Right hindlimb (tissue), 1 donor: ENCODE data around the gene NDUFA13.

Source experiments
- DNase-seq: peaks from one replicate; pipeline ENCODE4 v3.0.0-alpha.2; 2018

The NDUFA13 gene

DNA sequence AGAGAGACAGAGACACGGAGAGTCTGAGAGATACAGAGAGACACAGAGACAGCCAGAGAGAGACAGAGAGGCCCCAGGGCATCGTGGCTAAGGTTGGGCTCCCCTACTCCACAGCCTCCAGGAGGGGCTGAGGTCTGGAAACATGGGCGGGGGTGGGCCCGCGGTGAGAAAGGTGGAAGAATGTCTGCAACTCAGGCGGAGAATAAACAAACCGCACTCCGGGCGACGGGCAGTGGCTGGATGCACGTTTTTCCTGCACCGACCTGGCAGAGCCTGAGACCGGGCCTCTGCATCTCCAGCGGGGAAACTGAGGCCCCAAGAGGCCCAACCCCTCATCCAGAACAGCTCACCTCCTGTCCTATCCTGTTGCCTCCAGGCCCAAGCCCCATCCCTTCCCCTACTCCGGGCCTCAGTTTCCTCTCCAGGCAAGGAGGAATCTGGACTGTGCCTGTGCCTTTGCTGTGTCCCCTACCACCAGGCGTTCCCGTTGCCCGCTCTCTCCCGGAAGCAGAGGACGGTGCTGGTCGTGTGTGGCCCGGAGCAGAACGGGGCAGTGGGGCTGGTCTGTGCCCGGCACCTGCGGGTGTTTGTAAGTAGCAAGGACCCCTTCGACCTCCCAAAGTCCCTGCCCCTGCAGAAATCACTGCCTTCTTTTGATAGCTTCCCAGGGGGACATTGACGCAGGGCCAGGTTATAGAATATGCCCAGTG is 18.7 kb downstream of the NDUFA13 start:
- DNase-seq = peak; percentile 38

- DNase-seq = peak; percentile 38
Measured at GRCh38 chr19:19535311-19536191, 19.5 kb downstream of the NDUFA13 start.

- peak; percentile 26 for DNase-seq
Measured at GRCh38 chr19:19537075-19538048, 21.3 kb downstream of the NDUFA13 start.

GRCh38 chr19:19538061-19538784 is 22.2 kb downstream of the NDUFA13 start, which contains the start of gene CILP2:
Gene CILP2 (plus strand): TSS chr19:19538265. CDS start chr19:19538350, 85 bp downstream.
- peak; percentile 76 for DNase-seq

- DNase-seq = peak; percentile 60
Measured at GRCh38 chr19:19538785-19539166, 22.8 kb downstream of the NDUFA13 start.

- DNase-seq = peak; percentile 25
Measured at GRCh38 chr19:19539698-19540063, 23.7 kb downstream of the NDUFA13 start.

DNA sequence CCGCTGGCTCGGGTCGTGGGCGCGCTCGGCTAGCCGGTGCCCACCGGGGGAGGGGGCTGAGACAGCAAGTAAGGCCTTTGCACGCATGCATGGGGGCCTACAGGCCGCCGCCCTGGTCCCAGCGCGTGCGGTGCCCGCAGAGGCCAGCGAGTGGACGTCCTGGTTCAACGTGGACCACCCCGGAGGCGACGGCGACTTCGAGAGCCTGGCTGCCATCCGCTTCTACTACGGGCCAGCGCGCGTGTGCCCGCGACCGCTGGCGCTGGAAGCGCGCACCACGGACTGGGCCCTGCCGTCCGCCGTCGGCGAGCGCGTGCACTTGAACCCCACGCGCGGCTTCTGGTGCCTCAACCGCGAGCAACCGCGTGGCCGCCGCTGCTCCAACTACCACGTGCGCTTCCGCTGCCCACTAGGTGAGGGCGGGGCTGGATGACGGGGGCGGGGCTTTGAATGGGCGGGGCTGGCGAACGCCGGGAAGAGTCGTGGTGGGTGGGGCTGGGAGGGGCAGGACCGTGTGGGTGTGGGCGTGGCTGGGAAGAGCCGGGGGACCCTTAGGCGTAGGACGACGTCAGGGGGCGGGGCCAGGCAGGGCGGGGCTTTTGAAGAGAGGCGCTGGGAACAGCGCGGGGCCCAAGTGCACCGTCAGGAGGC is 24.2 kb downstream of the NDUFA13 start:
- peak; percentile 86 for DNase-seq

- DNase-seq = peak; percentile 80
Measured at GRCh38 chr19:19540715-19541515, 24.9 kb downstream of the NDUFA13 start.

DNA sequence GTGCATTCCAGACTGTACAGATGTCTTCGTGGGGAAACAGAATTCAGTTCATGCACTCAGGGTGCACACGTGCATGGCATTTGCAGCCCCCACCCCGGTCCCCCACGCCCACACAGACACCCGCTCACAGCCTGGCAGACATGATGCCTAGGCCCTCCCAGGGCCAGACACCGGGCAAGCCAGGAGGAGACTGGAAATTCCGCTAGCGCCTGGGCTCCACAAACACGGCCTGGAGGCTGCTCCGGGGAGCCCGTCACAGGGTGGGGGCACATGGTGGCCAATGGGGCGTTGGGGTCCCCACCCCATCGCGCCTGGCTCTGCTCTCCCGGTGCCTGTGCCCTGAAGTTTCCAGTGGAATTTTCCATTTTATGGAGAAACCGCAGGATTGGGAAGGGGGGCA is 25.6 kb downstream of the NDUFA13 start:
- peak; percentile 68 for DNase-seq

DNA sequence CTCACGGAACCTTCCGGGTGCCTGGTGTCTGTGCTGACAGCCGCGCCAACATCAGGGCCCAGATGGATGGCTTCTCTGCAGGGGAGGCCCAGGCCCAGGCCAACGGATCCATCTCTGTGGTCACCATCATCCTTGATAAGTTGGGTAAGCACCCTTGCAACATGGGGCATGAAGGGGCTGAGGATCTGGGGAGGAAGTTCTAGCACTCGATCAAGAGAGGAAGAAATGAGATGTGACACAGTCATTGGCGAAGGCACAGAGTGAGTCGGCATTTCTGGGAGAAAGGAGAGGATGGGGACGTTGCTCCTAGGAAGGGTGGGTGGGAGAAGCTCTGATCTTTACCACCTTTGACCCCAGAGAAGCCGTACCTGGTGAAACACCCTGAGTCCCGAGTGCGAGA is 26.5 kb downstream of the NDUFA13 start:
- no peak for DNase-seq

- peak; percentile 13 for DNase-seq
Measured at GRCh38 chr19:19543101-19543500, 27.1 kb downstream of the NDUFA13 start.

DNA sequence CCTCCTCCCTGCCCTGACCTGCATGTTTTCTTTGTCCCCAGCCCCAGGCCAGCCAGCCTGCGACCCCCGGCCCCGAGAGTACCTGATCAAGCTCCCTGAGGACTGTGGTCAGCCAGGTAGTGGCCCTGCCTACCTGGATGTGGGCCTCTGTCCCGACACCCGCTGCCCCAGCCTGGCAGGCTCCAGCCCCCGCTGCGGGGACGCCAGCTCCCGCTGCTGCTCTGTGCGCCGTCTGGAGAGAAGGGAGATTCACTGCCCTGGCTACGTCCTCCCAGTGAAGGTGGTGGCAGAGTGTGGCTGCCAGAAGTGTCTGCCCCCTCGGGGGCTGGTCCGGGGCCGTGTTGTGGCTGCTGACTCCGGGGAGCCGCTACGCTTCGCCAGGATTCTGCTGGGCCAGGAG is 27.6 kb downstream of the NDUFA13 start:
- peak; percentile 16 for DNase-seq

DNA sequence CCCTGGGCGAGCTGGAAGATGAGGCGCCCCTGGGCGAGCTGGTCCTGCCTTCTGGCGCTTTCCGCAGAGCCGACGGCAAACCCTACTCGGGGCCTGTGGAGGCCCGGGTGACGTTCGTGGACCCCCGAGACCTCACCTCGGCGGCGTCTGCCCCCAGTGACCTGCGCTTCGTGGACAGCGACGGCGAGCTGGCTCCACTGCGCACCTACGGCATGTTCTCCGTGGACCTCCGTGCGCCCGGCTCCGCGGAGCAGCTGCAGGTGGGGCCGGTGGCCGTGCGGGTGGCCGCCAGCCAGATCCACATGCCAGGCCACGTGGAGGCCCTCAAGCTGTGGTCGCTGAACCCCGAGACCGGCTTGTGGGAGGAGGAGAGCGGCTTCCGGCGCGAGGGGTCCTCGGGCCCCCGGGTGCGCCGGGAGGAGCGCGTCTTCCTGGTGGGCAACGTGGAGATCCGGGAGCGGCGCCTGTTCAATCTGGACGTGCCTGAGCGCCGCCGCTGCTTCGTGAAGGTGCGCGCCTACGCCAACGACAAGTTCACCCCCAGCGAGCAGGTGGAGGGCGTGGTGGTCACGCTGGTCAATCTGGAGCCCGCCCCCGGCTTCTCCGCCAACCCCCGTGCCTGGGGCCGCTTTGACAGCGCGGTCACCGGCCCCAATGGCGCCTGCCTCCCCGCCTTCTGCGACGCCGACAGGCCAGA is 28.4 kb downstream of the NDUFA13 start:
- peak; percentile 19 for DNase-seq

- no peak for DNase-seq
Measured at GRCh38 chr19:19544954-19545591, 29.0 kb downstream of the NDUFA13 start.

DNA sequence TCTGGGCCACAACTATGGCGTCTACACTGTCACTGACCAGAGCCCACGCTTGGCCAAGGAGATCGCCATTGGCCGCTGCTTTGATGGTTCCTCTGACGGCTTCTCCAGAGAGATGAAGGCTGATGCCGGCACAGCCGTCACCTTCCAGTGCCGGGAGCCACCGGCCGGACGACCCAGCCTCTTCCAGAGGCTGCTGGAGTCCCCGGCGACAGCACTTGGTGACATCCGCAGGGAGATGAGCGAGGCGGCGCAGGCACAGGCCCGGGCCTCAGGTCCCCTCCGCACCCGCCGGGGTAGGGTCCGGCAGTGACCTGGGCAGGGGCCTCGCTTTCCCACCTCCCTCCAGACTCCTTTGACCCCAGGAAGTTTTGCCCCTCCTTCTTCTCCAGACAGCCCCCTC is 29.7 kb downstream of the NDUFA13 start:
- DNase-seq = no peak

GRCh38 chr19:19546751-19547162 is 30.7 kb downstream of the NDUFA13 start:
- no peak for DNase-seq

DNA sequence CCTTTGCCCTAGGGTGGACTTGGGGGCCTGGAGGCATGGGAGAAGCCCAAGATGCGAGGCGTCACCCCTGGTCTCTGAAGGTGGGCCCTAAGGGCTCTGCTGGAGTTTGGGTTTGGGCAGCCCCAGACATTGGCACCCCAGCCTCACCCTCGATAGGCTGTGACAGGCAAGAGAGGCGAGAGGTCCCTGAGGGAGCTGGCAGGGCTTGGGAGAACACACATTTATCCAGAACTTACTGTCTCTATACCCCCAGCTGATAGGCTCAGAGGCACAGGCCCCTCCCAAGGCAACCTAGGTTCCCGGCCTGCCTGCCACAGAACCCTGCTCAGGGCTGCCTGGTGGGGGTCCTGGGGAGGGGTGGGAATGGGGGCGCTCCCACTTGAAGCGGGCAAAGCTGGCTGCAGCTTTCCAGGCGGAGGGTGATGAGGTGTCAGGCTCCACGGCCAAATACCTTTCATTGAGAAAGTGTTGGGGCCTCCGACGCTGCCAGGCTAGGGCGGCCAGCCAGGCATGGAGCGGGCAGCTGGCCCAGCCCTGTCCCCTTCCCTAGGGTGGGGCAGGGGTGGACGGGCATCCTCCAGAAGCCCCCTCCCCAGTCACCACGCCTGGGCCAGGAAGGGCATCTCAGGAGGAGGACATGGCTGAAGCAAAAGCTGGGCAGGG is 31.8 kb downstream of the NDUFA13 start:
- peak; percentile 55 for DNase-seq

DNA sequence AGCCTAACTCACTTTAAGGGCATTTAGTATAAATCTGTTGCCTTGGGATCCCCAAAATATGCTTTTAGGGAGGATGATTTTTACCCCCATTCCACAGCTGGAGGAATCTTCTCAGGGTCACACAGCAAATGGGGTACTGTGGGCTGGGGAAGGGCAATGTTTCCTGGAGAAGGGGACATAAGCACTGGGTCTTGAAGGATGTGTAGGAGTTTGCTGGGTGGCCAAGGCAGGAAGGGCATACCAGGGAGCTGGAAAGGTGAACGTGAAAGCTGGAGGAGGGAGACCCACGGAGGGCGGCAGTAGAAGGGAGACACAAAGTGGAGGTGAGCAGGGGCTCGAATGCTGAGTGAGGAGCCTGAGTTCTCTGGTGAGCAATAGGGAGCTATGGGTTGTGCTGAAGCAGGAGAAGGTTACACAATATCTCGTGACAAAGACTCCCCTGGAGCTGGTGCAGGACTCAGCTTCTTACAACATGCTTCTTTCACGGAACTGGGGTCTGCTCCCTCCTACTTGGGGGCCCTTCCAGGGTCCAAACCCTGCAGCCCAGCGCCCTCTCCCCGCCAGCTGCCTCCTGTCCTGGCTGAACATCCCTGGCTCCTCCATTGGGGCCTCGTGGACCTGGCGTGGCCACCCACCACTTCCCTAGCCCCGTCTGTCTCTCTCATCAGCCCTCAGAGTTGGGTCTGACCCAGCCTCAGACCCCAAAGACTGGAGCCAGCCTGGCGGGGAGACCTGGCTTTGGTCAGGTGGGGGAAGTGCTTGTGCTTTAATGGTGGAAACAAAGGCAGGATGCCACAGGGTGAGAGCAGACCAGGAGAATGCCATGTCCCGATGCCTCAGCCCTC is 33.1 kb downstream of the NDUFA13 start:
- peak; percentile 77 for DNase-seq
